ENCODE results near the gene GSE1. TPM values are rescaled to one million over a fixed set of nuclear protein-coding genes. Genes with fewer than 3 reads are reported as not detected.

The GSE1 gene
- total RNA-seq, 1 experiment from 2014 or later: 97.5 TPM

DNA sequence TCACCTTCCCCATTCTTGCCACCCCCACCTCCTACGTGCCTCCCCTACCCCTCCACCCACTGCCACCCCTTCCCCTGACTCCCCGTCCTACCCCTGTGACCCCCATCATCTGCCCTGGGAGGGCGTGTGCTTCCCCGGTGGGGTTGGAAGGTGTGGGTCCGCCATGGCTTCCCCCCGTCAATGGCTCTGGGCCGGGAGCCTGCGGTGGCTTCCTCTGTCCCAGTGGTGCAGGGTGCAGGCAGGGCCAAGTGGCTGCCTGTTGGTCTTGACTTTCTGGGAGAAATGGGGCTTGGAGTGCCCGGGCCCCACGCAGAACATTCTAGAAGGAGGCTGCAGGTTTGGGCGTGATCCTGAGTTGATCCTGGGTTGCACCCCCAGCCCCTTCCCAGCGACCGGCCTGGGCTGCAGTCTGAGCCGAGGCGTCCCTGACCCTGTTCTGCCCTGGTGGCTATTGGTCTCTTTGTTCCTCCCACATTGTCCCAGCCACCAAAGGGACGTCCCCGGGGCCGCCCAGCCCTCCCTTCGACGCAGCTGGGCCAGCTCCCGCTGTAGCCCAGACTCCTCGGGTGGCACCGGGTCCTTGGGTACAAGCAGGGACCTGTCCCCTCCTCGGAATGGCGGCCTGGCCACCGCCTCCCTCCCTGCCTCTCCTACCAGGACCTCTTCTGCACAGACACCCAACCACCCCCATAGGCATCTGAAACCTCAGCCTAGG is 25.7 kb downstream of the GSE1 start:
- peaks cover 51% of the 10 kb centered on the region for H3K4me1 ChIP-seq (ENCODE audit: control insufficient read depth, insufficient read depth, low read length)
- no peaks in the 10 kb centered on the region; the same call in 1 of the 2 replicates for H3K36me3 ChIP-seq (ENCODE audit: control insufficient read depth, insufficient read depth, low read length)
- TF ChIP-seq, protein P1, sequence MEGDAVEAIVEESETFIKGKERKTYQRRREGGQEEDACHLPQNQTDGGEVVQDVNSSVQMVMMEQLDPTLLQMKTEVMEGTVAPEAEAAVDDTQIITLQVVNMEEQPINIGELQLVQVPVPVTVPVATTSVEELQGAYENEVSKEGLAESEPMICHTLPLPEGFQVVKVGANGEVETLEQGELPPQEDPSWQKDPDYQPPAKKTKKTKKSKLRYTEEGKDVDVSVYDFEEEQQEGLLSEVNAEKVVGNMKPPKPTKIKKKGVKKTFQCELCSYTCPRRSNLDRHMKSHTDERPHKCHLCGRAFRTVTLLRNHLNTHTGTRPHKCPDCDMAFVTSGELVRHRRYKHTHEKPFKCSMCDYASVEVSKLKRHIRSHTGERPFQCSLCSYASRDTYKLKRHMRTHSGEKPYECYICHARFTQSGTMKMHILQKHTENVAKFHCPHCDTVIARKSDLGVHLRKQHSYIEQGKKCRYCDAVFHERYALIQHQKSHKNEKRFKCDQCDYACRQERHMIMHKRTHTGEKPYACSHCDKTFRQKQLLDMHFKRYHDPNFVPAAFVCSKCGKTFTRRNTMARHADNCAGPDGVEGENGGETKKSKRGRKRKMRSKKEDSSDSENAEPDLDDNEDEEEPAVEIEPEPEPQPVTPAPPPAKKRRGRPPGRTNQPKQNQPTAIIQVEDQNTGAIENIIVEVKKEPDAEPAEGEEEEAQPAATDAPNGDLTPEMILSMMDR (IDR thresholded peaks at IDR 0.05): no peak
- TF ChIP-seq POLR2AphosphoS5 (IDR thresholded peaks at IDR 0.05; ENCODE audit: low read depth, low read length) (no peak), SIN3A (IDR thresholded peaks at IDR 0.05; ENCODE audit: borderline replicate concordance, insufficient read depth, low read depth, low read length) (no peak), TCF7L2 (IDR thresholded peaks at IDR 0.05; ENCODE audit: low read depth, low read length) (no peak)
- TF ChIP-seq, protein P2, sequence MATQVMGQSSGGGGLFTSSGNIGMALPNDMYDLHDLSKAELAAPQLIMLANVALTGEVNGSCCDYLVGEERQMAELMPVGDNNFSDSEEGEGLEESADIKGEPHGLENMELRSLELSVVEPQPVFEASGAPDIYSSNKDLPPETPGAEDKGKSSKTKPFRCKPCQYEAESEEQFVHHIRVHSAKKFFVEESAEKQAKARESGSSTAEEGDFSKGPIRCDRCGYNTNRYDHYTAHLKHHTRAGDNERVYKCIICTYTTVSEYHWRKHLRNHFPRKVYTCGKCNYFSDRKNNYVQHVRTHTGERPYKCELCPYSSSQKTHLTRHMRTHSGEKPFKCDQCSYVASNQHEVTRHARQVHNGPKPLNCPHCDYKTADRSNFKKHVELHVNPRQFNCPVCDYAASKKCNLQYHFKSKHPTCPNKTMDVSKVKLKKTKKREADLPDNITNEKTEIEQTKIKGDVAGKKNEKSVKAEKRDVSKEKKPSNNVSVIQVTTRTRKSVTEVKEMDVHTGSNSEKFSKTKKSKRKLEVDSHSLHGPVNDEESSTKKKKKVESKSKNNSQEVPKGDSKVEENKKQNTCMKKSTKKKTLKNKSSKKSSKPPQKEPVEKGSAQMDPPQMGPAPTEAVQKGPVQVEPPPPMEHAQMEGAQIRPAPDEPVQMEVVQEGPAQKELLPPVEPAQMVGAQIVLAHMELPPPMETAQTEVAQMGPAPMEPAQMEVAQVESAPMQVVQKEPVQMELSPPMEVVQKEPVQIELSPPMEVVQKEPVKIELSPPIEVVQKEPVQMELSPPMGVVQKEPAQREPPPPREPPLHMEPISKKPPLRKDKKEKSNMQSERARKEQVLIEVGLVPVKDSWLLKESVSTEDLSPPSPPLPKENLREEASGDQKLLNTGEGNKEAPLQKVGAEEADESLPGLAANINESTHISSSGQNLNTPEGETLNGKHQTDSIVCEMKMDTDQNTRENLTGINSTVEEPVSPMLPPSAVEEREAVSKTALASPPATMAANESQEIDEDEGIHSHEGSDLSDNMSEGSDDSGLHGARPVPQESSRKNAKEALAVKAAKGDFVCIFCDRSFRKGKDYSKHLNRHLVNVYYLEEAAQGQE (IDR thresholded peaks at IDR 0.05; ENCODE audit: insufficient read depth in 1 of 2, low read depth in 2 of 2, low read length in 1 of 2): no peak
- no peak overlapping the region for H3K4me3 ChIP-seq (ENCODE audit: low read depth in 2 of 2, low read length in 2 of 2)
- ChIA-PET POLR2A (interaction anchor here (0.6 kb wide), 1 partner anchor 82 kb away, joined by 6 read pairs; no protein-coding TSS in a partner anchor), CTCF (no interaction called here)
- no peak for ATAC-seq
- in situ Hi-C loops (cut with HindIII; ENCODE audit: low pct_unique_long_range_greater_than_20kb, low sequenced_read_pairs): no loop called here
- no TSS peak for BruUV-seq (replicated peaks)
- intact Hi-C loops (cut with micrococcal nuclease; ENCODE audit: unreplicated experiment): no loop called here
- no peak overlapping the region for H3K27ac ChIP-seq (ENCODE audit: low read length)
- no peaks in the 10 kb centered on the region for H3K9me3 ChIP-seq (ENCODE audit: control insufficient read depth, insufficient read depth, low read depth, low read length)
- H3K27me3 ChIP-seq (ENCODE audit: control insufficient read depth, insufficient read depth, low read length): no peaks in the 10 kb centered on the region
- DNase-seq (ENCODE audit: low read depth, low spot score): no peak

DNA sequence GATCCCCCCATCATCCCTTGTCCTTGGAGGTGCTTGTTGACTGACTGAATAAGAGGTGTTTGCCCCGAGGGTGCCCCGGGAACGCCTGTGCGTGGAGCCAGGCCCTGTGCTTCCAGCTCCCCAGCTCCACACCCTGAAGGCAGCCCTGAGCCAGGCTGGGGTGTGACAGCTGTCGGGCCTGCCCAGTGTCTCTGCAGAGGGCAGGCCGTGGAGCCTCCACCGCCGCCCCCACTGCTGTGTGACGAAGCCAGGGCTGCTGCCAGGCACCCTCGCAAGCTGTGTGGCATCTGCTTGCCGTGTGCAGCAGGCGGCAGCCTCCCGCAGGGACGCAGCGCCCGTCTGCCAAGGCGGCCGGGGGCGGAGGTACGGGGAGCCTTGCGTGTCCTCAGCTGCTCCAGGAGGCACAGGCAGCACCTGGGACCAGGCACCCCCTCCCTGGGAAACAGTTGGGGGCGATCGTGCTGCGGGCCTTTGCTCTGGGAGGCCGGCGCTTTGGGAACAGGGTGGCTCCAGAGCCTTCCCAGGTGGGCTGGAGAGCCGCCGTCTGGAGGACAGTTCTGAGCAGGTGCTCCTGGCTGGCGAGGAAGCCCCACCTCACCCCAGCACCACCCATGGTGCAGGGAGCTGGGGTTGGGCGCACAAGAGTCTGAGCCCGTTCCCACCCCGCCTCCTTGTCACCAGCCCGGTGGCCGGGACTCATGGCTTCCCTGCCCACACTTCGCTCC is 26.6 kb downstream of the GSE1 start:
- Histone ChIP-seq H3K27ac (ENCODE audit: low read length) (no peak overlapping the region), H3K4me3 (ENCODE audit: low read depth in 2 of 2, low read length in 2 of 2) (no peak overlapping the region), H3K36me3 (ENCODE audit: control insufficient read depth, insufficient read depth, low read length) (no peaks in the 10 kb centered on the region; the same call in 1 of the 2 replicates), H3K27me3 (ENCODE audit: control insufficient read depth, insufficient read depth, low read length) (no peaks in the 10 kb centered on the region), H3K9me3 (ENCODE audit: control insufficient read depth, insufficient read depth, low read depth, low read length) (no peaks in the 10 kb centered on the region), H3K4me1 (ENCODE audit: control insufficient read depth, insufficient read depth, low read length) (peaks cover 50% of the 10 kb centered on the region)
- BruUV-seq (replicated peaks): no TSS peak
- no peak for TF ChIP-seq POLR2AphosphoS5 (IDR thresholded peaks at IDR 0.05; ENCODE audit: low read depth, low read length)
- TF ChIP-seq, protein P2 (IDR thresholded peaks at IDR 0.05; ENCODE audit: insufficient read depth in 1 of 2, low read depth in 2 of 2, low read length in 1 of 2): no peak
- TF ChIP-seq SIN3A (IDR thresholded peaks at IDR 0.05; ENCODE audit: borderline replicate concordance, insufficient read depth, low read depth, low read length): no peak
- TF ChIP-seq, protein P1 (IDR thresholded peaks at IDR 0.05): no peak
- no peak for TF ChIP-seq TCF7L2 (IDR thresholded peaks at IDR 0.05; ENCODE audit: low read depth, low read length)
- peak; percentile 6; the same call in 1 of the 2 replicates for ATAC-seq
- intact Hi-C loops (cut with micrococcal nuclease; ENCODE audit: unreplicated experiment): no loop called here
- CTCF ChIA-PET: no interaction called here
- DNase-seq (ENCODE audit: low read depth, low spot score): no peak
- in situ Hi-C loops (cut with HindIII; ENCODE audit: low pct_unique_long_range_greater_than_20kb, low sequenced_read_pairs): no loop called here
- POLR2A ChIA-PET: interaction anchor here (0.6 kb wide), 1 partner anchor 83 kb away, joined by 6 read pairs; no protein-coding TSS in a partner anchor
